HG02763 (cell line): ENCODE results near the gene TIAL1.
"Not testable (repeated sequence)": the region's sequence is repeated elsewhere in the genome, so short reads cannot be mapped to it uniquely, and the experiment has no call there.

Experiments used
- ATAC-seq: cut with Tn5 transposase; IDR thresholded peaks from one replicate; pipeline ENCODE4 v1.9.1; 2021; ENCODE audit warnings: mild to moderate bottlenecking, moderate library complexity; ENCODE audit not compliant: unreplicated experiment

Gene TIAL1, protein sequence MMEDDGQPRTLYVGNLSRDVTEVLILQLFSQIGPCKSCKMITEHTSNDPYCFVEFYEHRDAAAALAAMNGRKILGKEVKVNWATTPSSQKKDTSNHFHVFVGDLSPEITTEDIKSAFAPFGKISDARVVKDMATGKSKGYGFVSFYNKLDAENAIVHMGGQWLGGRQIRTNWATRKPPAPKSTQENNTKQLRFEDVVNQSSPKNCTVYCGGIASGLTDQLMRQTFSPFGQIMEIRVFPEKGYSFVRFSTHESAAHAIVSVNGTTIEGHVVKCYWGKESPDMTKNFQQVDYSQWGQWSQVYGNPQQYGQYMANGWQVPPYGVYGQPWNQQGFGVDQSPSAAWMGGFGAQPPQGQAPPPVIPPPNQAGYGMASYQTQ

DNA sequence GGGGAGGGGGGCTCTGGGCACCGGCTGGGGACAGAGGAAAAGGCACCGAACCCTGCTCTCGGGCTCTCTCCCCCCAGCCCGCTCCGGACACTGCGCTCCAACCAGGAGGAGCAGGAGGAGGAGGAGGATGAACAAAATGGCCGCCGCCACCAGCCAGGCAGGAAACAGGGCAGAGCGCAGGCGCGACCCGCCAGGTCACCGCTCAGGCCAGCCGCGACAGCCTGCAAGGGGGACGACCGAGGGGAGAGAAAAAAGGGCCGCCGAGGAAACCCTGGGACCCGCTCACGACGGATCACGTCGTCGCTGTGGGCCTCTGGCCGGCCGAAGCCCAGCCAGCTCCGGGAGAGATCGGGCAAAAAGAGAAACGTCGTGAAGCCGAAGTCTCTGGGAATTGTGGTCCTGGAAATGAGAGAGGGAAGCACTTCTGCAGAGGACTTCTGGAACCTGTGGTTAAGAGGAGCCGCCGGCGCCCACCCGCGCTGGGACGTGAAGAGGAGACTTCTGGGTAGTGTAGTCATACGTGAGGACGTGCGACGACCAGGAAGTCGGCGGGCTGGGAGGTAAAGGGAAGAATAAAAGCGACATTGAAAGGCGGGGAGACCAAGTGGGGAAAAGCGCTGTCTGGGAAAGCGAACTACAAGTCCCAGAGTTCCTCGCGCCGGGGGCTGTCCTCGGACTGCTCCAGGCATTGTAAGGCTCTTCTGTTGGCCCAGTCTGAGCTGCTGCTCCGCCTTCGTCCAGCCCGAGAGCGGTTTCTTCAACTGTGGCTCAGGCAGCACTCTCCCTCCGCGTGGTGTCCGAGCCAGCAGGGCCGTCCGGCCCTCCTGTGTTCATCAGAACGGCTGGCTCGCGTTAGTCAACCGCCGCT is at the start of gene TIAL1:
Gene TIAL1, minus strand, starts transcription at position 428 of the 868 bp plus-strand sequence. CDS start 499 bp downstream, outside the sequence.
- ATAC-seq: peak; percentile 89

DNA sequence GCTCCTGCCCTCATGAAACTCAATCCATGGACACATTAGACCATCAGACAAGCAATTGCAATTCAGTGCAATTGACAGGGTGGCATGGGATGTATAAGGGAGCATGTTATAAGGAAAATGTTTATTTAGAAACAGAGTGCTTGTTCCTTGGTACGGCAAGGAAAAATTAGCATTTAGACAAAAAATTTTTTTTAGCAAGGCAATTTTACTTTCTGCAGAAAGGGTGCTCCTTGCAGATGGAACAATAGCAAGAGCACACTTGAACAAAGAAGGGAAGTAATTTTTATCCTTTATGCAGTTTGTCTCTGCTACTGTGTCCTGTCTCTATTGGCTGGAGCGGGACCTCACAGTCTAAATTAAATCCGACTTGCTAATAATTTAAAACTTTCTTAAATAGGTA is 48.2 kb upstream of the TIAL1 start:
- ATAC-seq: no peak

DNA sequence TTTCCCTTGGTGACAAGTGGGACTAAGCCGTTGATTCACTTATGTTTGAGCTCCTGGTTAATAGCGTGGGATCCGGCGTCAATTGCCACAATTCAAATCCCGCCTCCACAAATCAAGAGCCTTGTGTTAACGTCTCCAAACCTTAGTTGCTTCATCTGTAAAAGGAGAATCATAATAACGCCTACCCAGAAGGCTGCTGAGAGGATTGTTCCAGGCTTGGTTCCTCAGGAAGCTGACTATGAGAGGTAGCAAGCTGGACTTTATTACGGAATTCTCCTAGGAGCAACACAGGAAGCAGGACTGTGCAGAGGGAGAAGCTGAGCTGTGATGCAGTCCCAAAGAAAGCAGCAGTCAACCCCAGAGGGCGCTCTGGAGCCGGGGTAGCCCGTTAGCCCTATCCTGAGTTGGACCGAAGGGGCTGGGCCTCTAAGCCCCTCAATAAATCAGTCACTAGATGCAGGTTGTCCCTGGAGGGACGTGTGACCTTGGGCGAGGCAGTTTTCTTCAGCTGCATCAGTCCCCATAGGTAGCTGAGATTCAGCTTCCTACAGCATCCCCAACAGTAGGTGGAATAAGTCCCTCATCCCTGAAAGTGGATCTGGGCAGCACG is 47.5 kb upstream of the TIAL1 start:
- ATAC-seq: no peak

DNA sequence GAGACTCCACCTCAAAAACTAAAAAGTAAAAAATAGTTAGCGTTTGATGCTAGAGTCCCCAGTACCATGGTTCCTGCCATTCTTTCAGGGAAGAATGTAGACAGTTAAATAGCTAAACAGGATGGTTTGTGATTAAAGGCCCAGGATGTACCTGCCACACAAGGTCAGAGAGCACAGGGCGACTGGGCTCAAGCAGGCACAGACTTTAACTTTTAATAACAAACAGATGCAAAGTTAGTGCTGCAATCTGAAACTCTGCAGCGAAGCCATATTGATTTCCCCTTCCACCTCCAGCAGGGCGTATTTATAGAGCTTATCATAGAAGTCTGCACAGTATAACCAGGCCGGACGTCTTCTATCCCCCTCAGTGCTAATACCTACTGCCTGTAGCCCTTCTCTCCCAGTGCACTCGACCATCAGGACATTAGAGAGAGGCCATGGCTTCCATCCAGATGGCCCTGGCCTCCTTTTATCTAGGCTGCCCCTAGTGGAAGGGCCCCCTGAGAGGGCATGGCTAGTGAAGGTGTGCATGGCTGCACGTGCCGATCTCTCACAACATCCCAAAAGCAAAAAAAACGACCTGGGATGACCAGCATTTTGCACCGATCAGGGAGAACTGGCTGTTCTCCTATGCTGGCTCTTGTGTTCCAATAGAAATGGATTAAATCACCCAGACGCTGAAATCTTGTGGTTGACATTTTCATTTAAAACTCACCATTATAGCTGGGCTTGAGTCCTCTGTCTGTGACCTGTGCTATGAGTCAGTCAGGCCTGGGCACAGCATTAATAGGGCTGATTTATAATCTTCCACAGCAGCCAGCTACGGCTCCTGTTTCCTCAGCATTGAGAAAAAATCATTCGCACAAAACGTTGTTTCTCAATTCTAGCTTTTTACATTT is 46.8 kb upstream of the TIAL1 start:
- no peak for ATAC-seq

DNA sequence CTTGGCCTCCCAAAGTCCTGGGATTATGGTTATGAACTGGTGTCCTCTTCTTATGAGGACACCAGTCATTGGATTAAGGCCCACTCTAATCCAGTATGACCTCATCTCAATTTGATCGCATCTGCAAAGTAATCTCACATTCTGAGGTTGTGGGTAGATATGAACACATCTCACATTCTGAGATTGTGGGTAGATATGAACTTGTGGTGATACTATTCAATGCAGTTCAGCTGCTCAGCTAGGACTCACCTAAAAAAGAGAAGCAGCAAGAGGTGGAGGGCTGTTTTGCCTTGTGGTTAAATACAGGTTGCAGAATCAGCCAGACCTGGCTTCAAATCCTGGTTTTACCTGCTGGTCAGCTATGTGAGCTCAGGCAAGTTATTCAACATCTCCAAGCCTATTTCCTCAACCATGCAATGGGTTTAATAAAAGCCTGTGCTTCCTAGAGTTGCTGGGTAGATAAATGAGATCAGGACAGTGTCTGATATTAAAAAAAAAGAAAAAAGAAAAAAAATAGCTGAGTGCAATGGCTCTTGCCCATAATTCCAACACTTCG is 45.9 kb upstream of the TIAL1 start:
- no peak for ATAC-seq

DNA sequence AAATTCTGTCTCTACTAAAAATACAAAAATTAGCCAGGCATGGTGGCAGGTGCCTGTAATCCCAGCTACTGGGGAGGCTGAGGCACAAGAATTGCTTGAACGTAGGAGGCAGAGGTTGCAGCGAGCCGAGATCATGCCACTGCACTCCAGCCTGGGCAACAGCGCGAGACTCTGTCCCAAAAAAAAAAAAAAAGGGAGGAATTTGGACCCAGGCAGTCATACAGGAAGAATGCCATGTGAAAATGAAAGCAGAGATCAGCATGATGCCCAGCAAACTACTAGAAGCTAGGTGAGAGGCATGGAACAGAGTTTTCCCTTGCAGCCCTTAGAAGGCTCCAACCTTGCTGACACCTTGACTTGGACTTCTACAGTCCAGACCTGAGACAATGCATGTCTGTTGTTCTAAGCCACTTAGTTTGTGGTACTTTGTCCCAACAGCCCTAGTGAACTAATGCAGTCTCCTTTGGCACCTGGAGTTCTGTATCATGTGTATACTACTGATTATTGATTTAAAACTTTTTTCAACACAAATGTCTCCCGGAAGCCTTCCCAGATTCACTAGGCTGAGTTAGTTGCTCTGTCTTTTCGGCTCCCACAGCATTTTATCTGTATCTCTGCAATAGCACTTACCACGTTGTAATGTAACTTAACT is 44.2 kb upstream of the TIAL1 start:
- ATAC-seq: no peak

DNA sequence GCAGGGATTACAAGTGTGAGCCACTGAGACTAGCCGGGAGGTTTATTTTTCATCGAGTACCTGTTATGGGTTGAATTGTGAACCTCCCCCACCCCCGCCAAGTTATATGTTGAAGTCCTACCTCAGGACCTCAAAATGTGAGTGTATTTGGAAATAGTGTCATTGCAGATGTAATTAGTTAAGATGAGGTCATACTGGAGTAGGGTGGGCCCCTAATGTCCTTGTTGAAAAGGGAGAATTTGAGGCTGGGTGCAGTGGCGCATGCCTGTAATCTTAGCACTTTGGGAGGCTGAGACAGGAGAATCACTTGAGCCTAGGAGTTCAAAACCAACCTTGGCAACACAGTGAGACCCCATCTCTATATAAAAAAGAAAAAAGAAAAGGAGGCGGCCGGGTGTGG is 43.6 kb upstream of the TIAL1 start:
- ATAC-seq: no peak

DNA sequence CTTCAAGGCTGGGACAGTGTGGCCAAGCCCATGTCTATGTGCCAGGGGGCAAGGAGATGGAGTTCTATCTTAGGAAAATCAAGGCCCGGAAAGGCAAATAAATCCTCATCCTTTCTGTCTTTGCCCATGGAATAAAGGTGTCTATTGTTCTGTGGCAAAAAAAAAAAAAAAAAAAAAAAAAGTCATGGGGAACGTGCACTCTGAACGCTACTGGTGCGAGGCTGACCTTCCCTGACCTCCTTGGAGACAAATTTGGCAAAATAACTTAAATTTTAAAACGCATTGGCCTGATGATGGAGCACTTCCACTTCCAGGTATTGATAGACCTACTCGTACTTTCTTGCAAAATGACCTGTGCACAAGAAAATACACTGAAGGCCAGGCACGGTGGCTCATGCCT is 42.2 kb upstream of the TIAL1 start:
- ATAC-seq: no peak

DNA sequence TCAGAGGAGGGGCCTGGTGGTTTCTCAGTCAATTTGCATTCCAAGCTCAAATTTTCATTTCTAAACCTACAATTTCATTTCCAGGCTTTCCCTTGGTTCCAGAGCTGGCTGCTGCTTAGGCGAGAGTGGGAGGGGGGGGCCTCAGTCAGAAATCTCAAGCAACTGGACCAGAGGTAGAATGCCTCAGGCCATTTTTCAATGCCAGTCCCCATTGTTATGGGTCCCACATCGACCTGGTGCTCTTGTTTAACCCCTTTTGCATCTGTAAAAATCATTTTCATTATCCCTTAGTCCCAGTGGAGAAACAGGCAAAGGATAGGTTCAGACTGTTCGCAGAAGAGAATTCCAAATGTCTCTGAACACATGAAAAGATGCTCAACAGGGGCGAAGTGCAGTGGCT is 40.9 kb upstream of the TIAL1 start:
- no peak for ATAC-seq

DNA sequence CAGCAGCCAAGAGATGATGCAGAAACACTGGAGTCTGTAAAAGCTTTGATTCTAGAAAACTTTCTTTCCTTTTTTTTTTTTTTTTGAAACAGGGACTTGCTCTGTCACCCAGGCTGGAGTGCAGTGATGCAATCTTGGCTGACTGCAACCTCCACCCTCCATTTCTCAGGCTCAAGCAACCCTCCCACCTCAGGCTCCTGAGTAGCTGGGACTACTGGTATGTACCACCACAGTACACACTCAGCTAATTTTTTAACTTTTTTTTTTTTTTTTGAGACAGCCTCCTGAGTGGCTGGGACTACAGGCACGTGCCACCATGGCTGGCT is 37.4 kb upstream of the TIAL1 start:
- ATAC-seq: no peak

DNA sequence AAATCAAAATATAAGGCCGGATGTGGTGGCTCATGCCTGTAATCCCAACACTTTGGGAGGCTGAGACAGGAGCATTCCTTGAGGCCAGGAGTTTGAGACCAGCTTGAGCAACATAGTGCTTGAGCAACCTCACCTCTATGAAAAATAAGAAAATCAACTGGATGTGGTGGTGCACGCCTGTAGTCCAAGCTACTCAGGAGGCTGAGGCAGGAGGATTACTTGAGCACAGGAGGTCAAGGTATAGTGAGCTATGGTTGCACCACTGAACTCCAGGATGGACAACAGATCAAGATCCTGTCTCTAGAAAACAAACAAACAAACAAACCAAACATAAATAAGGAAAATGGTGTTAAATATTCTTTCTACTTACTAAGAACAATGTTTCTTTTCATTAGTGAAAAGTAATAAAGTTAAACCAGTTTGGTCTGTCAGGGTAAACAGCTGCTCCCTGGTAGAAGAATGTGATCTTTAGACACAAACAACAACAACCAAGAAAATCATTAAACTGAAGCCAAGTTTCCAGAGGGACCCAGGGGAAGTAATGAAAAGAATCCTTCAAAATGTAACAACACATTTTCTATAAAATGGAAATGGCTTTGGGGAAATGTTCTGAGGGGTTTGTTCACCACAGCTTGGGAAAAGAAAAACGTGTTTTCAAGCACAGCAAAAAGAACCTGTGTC is 36.9 kb upstream of the TIAL1 start:
- no peak for ATAC-seq

DNA sequence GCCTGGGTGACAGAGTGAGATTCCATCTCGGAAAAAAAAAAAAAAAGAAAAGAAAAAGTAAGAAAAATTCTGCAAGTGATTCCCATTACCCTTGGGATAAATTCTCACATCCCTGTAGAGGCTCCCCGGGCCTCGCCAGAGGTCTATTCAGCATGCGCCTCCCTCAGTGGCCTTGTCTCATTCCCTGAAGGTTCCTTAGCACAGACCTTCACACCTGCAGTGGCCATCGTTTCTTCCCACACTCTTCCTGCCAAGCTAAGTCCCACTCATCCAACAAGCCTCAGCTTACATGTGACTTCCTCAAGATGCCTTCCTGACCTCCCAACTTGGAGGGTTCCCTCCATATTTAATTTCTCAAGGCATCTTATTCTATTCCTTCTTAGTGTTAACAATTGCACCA is 33.5 kb upstream of the TIAL1 start:
- no peak for ATAC-seq

DNA sequence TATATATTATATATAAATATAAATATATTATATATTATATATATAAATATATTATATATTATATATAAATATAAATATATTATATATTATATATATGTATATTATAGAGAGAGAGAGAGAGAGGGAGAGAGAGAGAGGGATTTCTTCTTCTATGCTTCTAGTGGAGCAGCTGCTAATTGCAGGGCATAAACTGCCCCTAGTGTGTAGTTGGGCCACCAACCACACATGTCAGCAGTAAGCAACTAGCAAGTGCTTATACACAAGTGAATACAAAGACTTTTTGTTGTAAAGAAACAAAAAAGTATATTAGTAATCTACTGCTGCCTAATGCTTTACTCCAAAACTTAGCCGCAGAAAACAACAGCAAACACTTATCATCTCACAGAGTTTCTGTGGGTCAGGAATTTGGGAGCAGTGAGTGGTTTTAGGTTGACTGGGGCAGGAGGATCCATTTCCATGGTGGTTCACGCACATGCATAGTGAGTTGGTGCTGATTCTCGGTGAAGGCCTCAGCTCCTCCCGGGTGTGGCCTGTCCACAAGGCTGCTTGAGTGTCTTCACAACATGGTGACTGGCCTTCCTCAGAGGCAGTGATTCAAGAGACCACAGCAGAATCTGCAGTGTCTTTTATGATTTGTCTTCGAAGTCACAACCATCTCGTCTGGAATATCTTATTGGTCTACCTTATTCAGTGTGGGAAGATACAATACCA is 29.0 kb upstream of the TIAL1 start:
- no peak for ATAC-seq

DNA sequence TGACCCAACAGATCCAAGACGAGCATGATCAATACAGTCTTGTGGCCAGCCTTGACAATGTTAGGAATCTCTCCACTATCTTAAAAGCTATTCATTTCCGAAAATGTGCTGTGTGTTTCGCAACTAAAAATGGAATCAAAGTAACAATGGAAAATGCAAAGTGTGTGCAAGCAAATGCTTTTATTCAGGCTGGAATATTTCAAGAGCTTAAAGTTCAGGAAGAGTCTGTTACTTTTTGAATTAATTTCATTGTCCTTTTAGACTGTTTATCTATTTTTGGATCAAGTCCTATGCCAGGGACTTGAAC is 24.3 kb upstream of the TIAL1 start:
- ATAC-seq: no peak

DNA sequence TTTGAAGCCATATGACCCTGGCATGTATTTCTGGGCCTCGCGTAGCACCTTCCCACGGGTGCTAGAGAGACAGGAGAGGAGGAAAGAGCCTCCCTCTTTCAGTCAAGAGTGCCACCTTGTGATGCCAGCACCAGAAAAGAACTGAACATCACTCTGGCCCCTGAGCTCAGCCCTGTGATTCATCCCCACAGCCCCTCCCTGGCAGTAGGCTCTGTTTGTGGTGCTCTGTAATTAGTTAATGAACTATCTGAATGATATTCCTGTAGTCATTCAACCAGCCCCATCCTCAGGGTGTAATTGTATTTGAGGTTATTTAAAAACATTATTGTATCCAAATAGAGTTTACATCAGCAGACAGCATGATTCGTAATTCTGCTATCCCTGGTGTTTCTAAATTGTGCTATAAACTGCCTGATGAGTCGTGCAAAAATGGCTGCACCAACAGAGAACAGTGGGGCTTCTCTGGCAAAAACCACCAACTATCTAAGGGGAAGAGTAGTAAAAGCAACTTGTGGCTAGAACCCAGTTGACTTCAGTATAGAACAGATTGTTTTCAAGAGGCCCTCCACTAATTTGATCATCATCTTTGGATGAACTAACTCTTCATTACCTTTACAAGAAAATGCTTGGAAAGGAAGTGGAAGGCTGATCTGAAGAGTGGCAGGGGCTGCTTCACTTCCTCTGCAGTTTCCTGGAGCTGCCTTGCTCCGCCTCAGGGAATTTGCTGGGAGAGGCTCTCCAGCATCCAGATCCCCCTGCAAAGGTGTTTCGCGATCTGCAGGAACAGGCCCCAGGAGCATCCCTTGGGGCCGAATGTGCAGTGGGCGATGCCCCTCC is 23.7 kb upstream of the TIAL1 start:
- no peak for ATAC-seq

DNA sequence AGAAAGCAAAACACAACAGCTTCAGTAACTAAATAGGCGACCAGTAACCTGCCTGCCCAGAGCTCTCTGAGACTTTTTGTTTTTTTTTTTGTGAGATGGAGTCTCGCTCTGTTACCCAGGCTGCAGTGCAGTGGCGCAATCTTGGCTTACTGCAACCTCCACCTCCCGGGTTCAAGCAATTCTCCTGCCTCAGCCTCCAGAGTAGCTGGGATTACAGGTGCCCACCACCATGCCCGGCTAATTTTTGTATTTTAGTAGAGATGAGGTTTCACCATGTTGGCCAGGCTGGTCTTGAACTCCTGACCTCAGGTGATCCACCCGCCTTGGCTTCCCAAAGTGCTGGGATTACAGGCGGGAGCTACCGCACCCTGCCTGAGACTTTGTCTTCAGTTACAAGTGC is 23.0 kb upstream of the TIAL1 start:
- ATAC-seq: not testable (repeated sequence)

DNA sequence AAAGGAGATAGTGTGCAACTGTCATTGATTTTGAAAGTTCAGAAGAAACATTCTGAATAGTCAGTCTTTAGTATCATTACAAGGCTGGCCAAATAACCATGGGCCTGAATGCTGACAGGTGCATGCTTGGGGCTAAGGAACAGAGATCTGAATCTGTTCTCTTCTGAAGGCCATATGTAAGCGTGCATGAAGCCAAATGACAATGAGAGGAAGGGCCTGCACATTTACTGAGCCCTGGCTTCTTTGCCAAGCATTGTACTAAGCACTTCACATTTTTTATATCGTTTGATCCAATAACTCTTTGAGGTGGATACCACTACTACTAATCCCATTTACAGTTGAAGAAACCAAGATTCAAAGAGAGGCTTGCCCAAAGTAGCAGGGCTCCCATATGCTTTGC is 22.5 kb upstream of the TIAL1 start:
- ATAC-seq: no peak

DNA sequence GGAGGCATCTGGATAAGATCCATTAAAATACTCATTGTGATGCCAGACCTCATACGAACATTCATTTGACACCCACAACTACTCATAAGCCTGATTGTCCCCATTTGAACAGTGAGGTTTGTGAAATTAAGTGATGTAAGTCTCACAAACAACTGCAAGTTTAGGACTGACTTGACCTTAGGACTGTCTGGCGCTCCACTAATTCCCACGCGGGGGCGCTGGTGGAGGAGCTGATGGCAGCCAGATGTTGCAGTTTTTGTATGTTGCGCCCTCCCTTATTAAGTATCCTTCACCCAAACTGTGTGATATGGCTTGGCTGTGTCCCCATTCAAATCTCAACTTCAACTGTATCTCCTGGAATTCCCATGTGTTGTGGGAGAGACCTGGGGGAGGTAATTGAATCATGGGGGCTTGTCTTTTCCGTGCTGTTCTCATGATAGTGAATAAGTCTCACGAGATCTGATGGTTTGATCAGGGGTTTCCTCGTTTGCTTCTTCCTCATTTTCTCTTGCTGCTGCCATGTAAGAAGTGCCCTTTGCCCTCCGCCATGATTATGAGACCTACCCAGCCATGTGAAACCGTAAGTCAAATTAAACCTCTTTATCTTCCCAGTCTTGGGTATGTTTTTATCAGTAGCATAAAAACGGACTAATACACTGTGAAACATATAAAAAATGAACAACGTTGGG is 20.3 kb upstream of the TIAL1 start:
- ATAC-seq: no peak
